ENCODE data around the gene EFCAB10.

EFCAB10 gene

DNA sequence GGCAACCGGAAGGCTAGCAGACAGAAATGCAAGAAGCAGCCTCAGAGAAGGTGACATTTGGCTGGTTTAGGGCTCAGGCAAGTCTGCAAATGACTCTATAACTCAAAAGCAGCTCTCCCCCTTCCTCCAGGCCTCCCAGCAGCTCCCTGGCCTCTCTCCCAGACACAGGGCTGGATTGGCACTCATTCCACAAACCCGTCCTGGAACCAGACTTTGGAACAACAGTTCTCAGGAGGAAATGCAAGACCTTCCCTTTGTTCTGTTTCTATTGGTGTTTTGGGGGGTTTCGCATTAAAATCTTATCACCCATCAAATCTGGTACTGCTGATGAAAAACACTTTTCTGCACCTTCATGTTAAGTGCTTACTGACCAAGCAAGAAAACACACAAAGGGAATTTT is 40.3 kb upstream of the EFCAB10 start:
- Histone ChIP-seq H3K9me3 (ENCODE audit: severe bottlenecking) (peaks cover 3% of the 10 kb centered on the region), H3K27me3 (ENCODE audit: insufficient read depth, low read depth, severe bottlenecking) (no peaks in the 10 kb centered on the region), H3K27ac (no peak overlapping the region), H3K36me3 (peaks cover 4% of the 10 kb centered on the region), H3K4me3 (ENCODE audit: low read depth, low read length) (no peak overlapping the region)
- no peak for DNase-seq
- no peak for TF ChIP-seq CTCF (IDR thresholded peaks at IDR 0.05; ENCODE audit: low read depth, low read length)

DNA sequence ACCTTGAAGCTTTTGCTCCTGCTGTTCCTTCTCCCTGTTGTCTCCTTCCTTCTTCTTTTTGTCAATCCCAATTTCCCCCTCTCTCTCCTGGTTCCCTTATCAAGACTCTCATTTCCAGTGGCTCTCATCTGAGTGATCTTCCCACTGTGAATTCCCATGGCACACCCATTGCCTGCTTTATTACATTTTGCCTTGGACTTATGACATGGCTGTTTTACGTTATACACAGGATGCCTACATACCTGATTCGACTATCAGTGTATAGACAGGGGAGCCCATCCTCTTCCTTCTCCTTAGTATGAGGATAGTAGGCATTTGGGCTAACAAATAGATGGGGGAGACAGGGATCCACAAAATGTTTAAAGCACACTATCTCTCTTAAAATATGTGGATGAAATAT is 39.9 kb upstream of the EFCAB10 start:
- Histone ChIP-seq H3K36me3 (peaks cover 4% of the 10 kb centered on the region), H3K27me3 (ENCODE audit: insufficient read depth, low read depth, severe bottlenecking) (no peaks in the 10 kb centered on the region), H3K4me3 (ENCODE audit: low read depth, low read length) (no peak overlapping the region), H3K9me3 (ENCODE audit: severe bottlenecking) (peaks cover 3% of the 10 kb centered on the region), H3K27ac (no peak overlapping the region)
- no peak for TF ChIP-seq CTCF (IDR thresholded peaks at IDR 0.05; ENCODE audit: low read depth, low read length)
- DNase-seq: no peak

- Histone ChIP-seq H3K4me3 (ENCODE audit: low read depth, low read length) (no peak overlapping the region), H3K9me3 (ENCODE audit: severe bottlenecking) (no peaks in the 10 kb centered on the region), H3K36me3 (no peaks in the 10 kb centered on the region; the same call in 1 of the 2 replicates), H3K27me3 (ENCODE audit: insufficient read depth, low read depth, severe bottlenecking) (no peaks in the 10 kb centered on the region), H3K27ac (no peak overlapping the region)
- TF ChIP-seq CTCF (IDR thresholded peaks at IDR 0.05; ENCODE audit: low read depth, low read length): no peak
- no peak for DNase-seq
Observed at GRCh38 chr7:105619590-105619989, 38.3 kb upstream of the EFCAB10 start.

- no peak for TF ChIP-seq CTCF (IDR thresholded peaks at IDR 0.05; ENCODE audit: low read depth, low read length)
- no peaks in the 10 kb centered on the region for H3K9me3 ChIP-seq (ENCODE audit: severe bottlenecking)
- H3K27ac ChIP-seq: no peak overlapping the region
- no peaks in the 10 kb centered on the region; the same call in 1 of the 2 replicates for H3K36me3 ChIP-seq
- no peaks in the 10 kb centered on the region for H3K27me3 ChIP-seq (ENCODE audit: insufficient read depth, low read depth, severe bottlenecking)
- no peak for DNase-seq
- H3K4me3 ChIP-seq (ENCODE audit: low read depth, low read length): no peak overlapping the region
Observed at GRCh38 chr7:105618016-105618296, 36.7 kb upstream of the EFCAB10 start.

- no peaks in the 10 kb centered on the region for H3K27me3 ChIP-seq (ENCODE audit: insufficient read depth, low read depth, severe bottlenecking)
- H3K36me3 ChIP-seq: no peaks in the 10 kb centered on the region; the same call in 1 of the 2 replicates
- H3K9me3 ChIP-seq (ENCODE audit: severe bottlenecking): no peaks in the 10 kb centered on the region
- no peak for DNase-seq
- no peak overlapping the region for H3K27ac ChIP-seq
- no peak overlapping the region for H3K4me3 ChIP-seq (ENCODE audit: low read depth, low read length)
- TF ChIP-seq CTCF (IDR thresholded peaks at IDR 0.05; ENCODE audit: low read depth, low read length): no peak
Observed at GRCh38 chr7:105617280-105618015, 36.2 kb upstream of the EFCAB10 start.

DNA sequence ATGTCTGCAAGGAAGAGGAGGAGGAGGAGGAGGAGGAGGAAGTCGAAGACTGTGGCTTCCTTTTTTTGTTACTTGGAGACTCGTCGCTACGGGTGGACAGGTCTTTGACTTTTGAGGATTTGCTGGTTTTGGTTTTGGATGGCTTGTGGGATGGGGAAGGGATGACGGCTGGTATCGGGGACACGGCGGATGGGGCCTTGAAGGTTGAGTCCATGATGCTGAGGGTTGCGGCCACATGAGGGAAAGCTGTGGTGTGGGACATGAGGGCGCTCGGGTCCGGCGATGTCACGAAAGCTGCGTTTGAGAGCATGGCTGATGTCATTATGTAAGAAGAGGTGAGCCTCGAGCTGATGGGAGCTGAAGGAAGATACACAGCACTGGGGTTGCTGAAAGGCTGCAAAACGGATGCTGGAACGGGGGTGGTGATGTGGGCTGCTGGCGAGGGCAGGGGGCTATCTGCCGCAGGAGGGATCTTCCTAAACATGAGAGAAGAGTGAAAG is 33.1 kb upstream of the EFCAB10 start:
- TF ChIP-seq CTCF (IDR thresholded peaks at IDR 0.05; ENCODE audit: low read depth, low read length): no peak
- no peak overlapping the region for H3K4me3 ChIP-seq (ENCODE audit: low read depth, low read length)
- H3K9me3 ChIP-seq (ENCODE audit: severe bottlenecking): no peaks in the 10 kb centered on the region
- H3K27me3 ChIP-seq (ENCODE audit: insufficient read depth, low read depth, severe bottlenecking): no peaks in the 10 kb centered on the region
- H3K27ac ChIP-seq: no peak overlapping the region
- no peaks in the 10 kb centered on the region; the same call in 1 of the 2 replicates for H3K36me3 ChIP-seq
- no peak for DNase-seq

Measured in WERI-Rb-1 (cell line).